MM.1S (cell line): ENCODE data around the gene SET.
A peak's percentile ranks its signal among the peaks of the same experiment; 100 is the strongest.
"Not testable (repeated sequence)": the region's sequence is repeated elsewhere in the genome, so short reads cannot be mapped to it uniquely, and the experiment has no call there.

Experiments
- DNase-seq: peaks from one replicate; pipeline ENCODE4 v3.0.0-alpha.2; 2015
- H2AFZ ChIP-seq: fragments of 300-600 bp; sonication (generic); 2 replicates; pipeline ENCODE4 v1.6.0; 2016; ENCODE audit warnings: antibody characterized with exemption, low read length
- H3F3A ChIP-seq: fragments of 300-600 bp; sonication (generic); 2 replicates; pipeline ENCODE4 v1.6.1; 2016; ENCODE audit warnings: mild to moderate bottlenecking, antibody characterized with exemption, low read length, moderate library complexity, mixed read lengths; ENCODE audit not compliant: insufficient read depth
- H3K27ac ChIP-seq: fragments of 300-600 bp; sonication (generic); 2 replicates; pipeline ENCODE4 v1.5.1; 2016; ENCODE audit warnings: mild to moderate bottlenecking, low read length
- H3K27me3 ChIP-seq: fragments of 300-600 bp; sonication (generic); replicated peaks from 2 replicates; pipeline ENCODE4 v1.6.0; 2016; ENCODE audit warnings: low read length; ENCODE audit not compliant: insufficient read depth
- H3K36me3 ChIP-seq: fragments of 300-600 bp; sonication (generic); replicated peaks from 2 replicates; pipeline ENCODE4 v1.6.1; 2016; ENCODE audit warnings: mild to moderate bottlenecking, low read length, mixed read lengths; ENCODE audit not compliant: insufficient read depth
- H3K4me1 ChIP-seq: fragments of 300-600 bp; sonication (generic); 2 replicates; pipeline ENCODE4 v1.6.1; 2016; ENCODE audit warnings: low read length, mixed read lengths
- H3K4me2 ChIP-seq: fragments of 300-600 bp; sonication (generic); 2 replicates; pipeline ENCODE4 v1.6.0; 2016; ENCODE audit warnings: low read depth, low read length
- H3K4me3 ChIP-seq: fragments of 300-600 bp; sonication (generic); 2 replicates; pipeline ENCODE4 v1.5.1; 2016; ENCODE audit warnings: low read length, mixed read lengths
- H3K79me2 ChIP-seq: fragments of 300-600 bp; sonication (generic); 2 replicates; pipeline ENCODE4 v1.6.1; 2016; ENCODE audit warnings: mixed run types, low read length, mixed read lengths
- H3K9ac ChIP-seq: fragments of 300-600 bp; sonication (generic); 2 replicates; pipeline ENCODE4 v1.6.1; 2016; ENCODE audit warnings: low read length, mixed read lengths
- H3K9me2 ChIP-seq: fragments of 300-600 bp; sonication (generic); replicated peaks from 2 replicates; pipeline ENCODE4 v1.6.1; 2016; ENCODE audit warnings: mild to moderate bottlenecking, low read length, mixed read lengths; ENCODE audit not compliant: insufficient read depth
- H3K9me3 ChIP-seq: fragments of 300-600 bp; sonication (generic); replicated peaks from 2 replicates; pipeline ENCODE4 v1.6.1; 2016; ENCODE audit warnings: mild to moderate bottlenecking, low read length, mixed read lengths; ENCODE audit not compliant: insufficient read depth
- H4K20me1 ChIP-seq: fragments of 300-600 bp; sonication (generic); 2 replicates; pipeline ENCODE4 v1.6.1; 2016; ENCODE audit warnings: mild to moderate bottlenecking, low read length, moderate library complexity, mixed read lengths; ENCODE audit not compliant: insufficient read depth
- EZH2 ChIP-seq: fragments of 300-600 bp; sonication (generic); optimal IDR thresholded peaks from 2 replicates; pipeline ENCODE3; 2017; ENCODE audit warnings: low read depth, mild to moderate bottlenecking, antibody characterized with exemption, low read length, mixed read lengths
- EZH2phosphoT487 ChIP-seq: fragments of 300-600 bp; sonication (generic); IDR thresholded peaks from 2 replicates; pipeline ENCODE4 v1.6.1; 2018; ENCODE audit warnings: antibody characterized with exemption, low read length
- TF ChIP-seq, protein P1 (sequence below): fragments of 300-600 bp; sonication (generic); IDR thresholded peaks from 2 replicates; pipeline ENCODE4 v1.5.1; 2016; ENCODE audit warnings: antibody characterized with exemption, low read length, mixed read lengths

SET gene

DNA sequence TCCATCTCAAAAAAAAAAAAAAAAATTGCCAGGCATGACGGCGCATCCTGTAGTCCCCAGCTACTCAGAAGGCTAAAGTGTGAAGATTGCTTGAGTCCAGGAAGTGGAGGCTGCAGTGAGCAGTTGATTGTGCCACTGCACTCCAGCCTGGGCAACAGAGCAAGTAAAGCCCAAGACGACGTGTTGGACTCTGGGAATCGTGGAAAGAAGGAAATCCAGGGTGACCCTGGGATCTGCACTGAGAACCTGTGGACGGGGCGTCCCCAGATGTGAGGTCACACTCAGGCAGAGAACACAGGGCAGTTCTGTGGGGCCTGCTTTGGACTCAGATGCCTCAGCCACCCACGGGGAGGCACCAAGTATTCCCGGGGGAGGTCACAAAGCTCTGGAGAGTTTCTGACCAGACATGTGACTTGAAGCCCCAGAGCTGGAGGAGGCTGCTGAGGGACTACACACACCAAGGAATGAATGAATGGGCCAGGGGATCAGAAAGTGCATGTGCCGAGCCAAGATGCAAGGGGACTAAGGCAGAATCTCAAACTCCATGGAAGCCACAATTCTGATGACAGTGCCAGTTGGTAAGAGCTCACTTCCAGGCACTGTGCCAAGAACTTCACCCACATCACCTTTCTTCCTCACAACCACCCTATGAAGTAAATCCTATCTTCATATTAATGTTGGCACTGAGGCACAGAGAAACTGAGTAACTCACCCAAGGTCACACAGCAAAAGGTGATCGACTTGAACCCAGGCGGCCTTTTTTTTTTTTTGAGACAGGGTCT, 45.3 kb upstream of the SET start:
- Histone ChIP-seq H3K9me3 (no peaks in the 10 kb centered on the region), H3K27ac (no peak overlapping the region), H3K4me3 (no peak overlapping the region), H3K36me3 (no peaks in the 10 kb centered on the region), H3K27me3 (no peaks in the 10 kb centered on the region), H3K79me2 (peaks cover 21% of the 10 kb centered on the region), H3K4me1 (no peaks in the 10 kb centered on the region), H4K20me1 (no peaks in the 10 kb centered on the region), H3K9ac (no peak overlapping the region), H2AFZ (no peak overlapping the region), H3K4me2 (no peak overlapping the region), H3F3A (no peaks in the 10 kb centered on the region), H3K9me2 (no peaks in the 10 kb centered on the region)
- TF ChIP-seq, protein P1, sequence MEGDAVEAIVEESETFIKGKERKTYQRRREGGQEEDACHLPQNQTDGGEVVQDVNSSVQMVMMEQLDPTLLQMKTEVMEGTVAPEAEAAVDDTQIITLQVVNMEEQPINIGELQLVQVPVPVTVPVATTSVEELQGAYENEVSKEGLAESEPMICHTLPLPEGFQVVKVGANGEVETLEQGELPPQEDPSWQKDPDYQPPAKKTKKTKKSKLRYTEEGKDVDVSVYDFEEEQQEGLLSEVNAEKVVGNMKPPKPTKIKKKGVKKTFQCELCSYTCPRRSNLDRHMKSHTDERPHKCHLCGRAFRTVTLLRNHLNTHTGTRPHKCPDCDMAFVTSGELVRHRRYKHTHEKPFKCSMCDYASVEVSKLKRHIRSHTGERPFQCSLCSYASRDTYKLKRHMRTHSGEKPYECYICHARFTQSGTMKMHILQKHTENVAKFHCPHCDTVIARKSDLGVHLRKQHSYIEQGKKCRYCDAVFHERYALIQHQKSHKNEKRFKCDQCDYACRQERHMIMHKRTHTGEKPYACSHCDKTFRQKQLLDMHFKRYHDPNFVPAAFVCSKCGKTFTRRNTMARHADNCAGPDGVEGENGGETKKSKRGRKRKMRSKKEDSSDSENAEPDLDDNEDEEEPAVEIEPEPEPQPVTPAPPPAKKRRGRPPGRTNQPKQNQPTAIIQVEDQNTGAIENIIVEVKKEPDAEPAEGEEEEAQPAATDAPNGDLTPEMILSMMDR = no peak
- no peak for TF ChIP-seq EZH2
- TF ChIP-seq EZH2phosphoT487 = no peak
- DNase-seq = no peak

DNA sequence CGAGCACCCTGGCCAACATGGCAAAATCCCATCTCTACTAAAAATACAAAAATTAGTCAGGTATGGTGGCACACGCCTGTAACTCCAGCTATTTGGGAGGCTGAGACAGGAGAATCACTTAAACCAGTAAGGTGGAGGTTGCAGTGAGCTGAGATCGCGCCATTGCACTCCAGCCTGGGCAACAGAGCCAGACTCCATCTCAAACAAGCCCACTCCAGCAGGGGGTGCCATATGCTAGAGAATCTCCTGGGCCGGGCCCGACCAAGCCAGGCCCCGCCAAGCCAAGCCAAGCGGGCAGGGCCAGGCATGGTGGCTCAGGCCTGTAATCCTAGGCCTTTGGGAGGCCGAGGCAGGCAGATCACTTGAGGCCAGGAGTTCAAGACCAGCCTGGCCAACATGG, 40.8 kb upstream of the SET start:
- peaks cover 22% of the 10 kb centered on the region for H3K79me2 ChIP-seq
- peak; percentile 39 for DNase-seq
- TF ChIP-seq, protein P1 = peak; percentile 15

DNA sequence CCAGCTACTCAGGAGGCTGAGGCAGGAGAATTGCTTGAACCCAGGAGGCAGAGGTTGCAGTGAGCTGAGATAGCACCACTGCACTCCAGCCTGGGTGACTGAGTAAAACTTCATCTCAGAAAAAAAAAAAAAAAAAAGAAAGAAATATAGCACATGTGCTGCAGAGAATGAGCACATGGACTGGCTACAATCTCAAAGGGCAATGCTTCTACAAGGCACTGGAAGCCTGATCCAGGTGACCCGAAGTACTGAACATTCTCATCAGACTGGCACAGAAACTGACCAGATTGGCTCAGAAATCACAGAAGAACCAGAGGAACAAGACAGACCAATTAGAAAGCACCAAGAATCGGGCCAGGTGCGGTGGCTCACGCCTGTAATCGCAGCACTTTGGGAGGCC, 37.2 kb upstream of the SET start:
- DNase-seq = no peak
- Histone ChIP-seq H3K79me2 (peaks cover 28% of the 10 kb centered on the region), H4K20me1 (no peaks in the 10 kb centered on the region), H3K9me2 (no peaks in the 10 kb centered on the region), H3K36me3 (no peaks in the 10 kb centered on the region), H3F3A (0 out of 2 replicates have a peak, but pooled peaks cover 1% of the 10 kb centered on the region), H3K4me3 (no peak overlapping the region), H3K27ac (no peak overlapping the region), H3K9ac (no peak overlapping the region), H3K4me1 (no peaks in the 10 kb centered on the region), H3K9me3 (no peaks in the 10 kb centered on the region), H2AFZ (no peak overlapping the region), H3K4me2 (no peak overlapping the region), H3K27me3 (no peaks in the 10 kb centered on the region)
- TF ChIP-seq EZH2phosphoT487 (no peak), EZH2 (no peak)
- TF ChIP-seq, protein P1 = no peak

More for the DNA sequence above, 40.8 kb upstream of the SET start:
- H3K4me2 ChIP-seq, H3K4me1 ChIP-seq, H3K4me3 ChIP-seq, H3K27ac ChIP-seq, H3K9me2 ChIP-seq, H2AFZ ChIP-seq, H4K20me1 ChIP-seq, H3K27me3 ChIP-seq, H3F3A ChIP-seq, H3K9me3 ChIP-seq, H3K36me3 ChIP-seq, H3K9ac ChIP-seq: not testable (repeated sequence)
